GM12873 (cell line): ENCODE measurements around the gene TDRD12.

Experiments used
- TF ChIP-seq, protein P1 (sequence below): IDR thresholded peaks from 2 replicates; pipeline ENCODE4 v1.5.1; 2012; ENCODE audit warnings: low read depth, mild to moderate bottlenecking, moderate library complexity, low read length, control low read depth; ENCODE audit not compliant: insufficient read depth; ENCODE audit errors: missing control alignments

Gene TDRD12

DNA sequence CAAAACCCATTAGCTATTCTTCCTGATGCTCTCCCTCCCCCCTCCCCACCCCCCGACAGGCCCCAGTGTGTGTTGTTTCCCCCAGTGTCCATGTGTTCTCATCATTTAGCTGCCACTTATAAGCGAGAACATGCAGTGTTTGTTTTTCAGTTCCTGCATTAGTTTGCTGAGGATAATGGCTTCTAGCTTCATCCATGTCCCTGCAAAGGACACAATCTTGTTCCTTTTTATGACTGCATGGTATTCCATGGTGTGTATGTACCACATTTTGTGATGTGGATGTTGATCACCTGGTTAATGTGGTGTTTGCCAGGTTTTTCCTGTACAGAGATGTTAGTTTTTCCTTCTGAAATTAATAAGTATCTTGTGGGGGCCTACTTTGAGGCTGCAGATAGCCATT, 31.5 kb downstream of the TDRD12 start:
- TF ChIP-seq, protein P1, sequence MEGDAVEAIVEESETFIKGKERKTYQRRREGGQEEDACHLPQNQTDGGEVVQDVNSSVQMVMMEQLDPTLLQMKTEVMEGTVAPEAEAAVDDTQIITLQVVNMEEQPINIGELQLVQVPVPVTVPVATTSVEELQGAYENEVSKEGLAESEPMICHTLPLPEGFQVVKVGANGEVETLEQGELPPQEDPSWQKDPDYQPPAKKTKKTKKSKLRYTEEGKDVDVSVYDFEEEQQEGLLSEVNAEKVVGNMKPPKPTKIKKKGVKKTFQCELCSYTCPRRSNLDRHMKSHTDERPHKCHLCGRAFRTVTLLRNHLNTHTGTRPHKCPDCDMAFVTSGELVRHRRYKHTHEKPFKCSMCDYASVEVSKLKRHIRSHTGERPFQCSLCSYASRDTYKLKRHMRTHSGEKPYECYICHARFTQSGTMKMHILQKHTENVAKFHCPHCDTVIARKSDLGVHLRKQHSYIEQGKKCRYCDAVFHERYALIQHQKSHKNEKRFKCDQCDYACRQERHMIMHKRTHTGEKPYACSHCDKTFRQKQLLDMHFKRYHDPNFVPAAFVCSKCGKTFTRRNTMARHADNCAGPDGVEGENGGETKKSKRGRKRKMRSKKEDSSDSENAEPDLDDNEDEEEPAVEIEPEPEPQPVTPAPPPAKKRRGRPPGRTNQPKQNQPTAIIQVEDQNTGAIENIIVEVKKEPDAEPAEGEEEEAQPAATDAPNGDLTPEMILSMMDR: no peak

DNA sequence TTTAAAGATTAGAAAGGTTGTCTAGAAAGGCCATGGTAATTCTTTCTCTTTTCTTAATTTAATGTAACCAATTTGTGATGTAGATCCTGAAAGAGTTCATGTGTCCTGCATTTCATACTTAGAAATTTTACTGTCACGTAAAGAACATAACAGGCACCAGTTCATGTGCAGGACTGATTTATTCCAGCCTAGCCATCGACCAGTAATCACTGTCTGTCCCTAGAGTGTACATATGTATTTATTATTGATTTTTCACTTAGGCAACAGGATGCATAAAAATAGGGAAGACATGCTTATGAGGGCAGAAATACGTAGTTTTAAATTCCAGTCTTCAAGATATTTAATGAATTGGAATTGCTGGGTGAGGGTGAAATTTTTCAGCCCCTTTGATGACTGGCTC, 37.6 kb downstream of the TDRD12 start:
- TF ChIP-seq, protein P1: no peak

DNA sequence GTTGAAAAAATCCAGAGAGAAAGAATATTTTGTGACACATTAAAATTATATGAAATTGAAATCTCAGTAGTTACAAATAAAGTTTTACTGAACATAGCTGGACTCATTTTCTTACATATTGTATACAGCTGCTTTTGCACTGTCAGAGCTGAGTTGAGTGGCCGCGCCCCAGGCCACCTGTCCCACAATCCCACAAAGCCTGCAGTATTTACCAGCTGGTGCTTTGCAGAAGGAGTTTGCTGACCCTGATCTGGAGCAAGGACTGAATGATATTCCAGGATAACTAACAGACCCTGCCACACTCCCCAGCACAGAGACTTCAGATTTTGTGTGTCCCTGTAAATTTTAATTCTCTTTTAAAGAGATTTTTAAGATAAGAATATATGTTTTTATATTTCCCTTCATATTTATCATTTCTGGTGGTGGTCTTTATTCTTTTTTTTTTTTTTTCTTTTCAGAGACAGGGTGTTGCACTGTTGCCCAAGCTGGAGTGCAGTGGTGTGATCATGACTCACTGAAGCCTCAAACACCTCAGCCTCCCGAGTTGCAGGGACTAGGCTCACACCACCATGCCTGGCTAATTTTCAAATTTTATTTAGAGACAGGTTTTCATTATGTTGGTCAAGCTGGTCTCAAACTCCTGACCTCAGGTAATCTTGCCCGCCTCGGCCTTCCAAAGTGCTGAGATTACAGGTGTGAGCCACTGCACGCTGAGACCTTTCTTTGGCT, 48.5 kb downstream of the TDRD12 start:
- TF ChIP-seq, protein P1: no peak

DNA sequence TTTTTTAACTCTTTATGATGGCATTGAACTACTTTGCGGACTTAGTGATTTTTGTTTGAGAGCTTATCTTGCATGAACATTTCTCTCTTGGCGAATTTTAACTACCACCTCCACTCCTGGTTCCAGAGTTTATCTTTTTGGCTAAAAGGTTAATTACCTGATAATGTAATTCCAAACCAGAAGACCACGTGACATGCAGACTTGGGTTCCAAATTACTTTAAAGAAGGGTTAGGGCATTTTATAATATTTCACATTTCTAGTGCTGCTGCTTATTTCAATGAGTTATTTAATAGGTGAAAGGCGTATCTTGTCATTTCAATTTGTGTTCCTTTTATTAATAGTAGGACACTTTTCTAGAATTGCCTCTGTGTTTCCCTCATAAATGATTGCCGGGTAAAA, 52.0 kb downstream of the TDRD12 start:
- TF ChIP-seq, protein P1: no peak

DNA sequence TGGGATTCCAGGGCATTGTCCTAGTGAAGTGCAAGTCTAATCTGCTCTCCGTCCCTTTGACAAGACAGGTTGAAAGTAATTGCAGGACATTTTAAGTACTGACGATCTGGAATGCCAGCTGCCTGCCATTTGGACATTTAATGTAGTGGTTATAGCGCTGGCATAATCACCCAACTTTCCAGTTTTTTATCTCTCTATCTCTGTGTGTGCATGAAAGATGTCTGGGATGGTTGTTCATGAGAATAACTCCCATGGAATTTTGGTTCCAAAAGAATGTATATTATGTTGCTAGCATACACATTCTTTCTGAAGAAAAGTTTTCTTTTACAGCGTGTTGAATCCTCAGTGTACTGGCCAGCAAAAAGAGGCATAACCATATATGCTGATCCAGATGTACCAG, 53.6 kb downstream of the TDRD12 start:
- TF ChIP-seq, protein P1: no peak

DNA sequence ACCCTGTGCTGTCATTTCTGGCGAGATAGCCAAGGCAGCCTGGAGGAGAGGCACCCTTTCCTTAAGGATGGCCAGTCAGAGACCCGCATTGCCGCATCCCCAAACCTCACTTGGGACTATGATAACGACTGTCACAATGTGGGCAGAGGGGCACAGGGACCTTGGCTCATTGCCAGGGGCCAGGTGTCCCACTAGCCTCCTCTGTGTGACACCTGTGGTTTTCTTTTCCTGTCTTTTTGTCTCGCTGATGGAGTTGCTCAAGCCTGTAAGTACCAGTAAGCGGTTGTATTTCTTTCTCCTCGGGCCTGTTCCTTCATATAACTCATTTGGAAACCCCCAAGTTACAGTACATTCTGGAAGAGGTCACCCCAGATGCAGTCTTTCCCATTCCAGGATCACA, 59.5 kb downstream of the TDRD12 start:
- TF ChIP-seq, protein P1: no peak

DNA sequence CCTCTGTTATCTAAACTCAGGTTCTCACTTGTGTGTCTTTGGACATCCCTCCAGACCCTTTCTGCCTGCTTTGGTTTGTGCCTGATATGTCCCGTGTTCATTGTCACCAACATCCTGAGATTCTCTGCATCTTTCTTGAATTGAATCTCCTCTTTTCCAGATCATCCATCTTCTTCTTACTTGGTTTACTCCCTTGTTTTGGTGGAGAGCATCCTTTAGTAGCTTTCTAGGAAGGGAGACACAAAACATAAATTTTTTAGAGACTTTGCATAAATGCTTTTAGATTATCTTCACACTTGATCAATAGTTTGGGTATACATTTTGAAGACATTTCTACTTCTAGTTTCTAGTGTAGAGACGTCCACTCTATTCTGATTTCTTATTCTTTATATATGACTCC, 61.7 kb downstream of the TDRD12 start:
- TF ChIP-seq, protein P1: no peak
